Stimulated activated naive CD8-positive, alpha-beta T cell treated with anti-CD3 and anti-CD28 coated beads, Interleukin-15, Interleukin-2, amounts not matched to agents 100 U/mL and 50 U/mL, for 24 hours (primary cell): ENCODE measurements around the gene ZNF578.
"Not testable (repeated sequence)": the region's sequence is repeated elsewhere in the genome, so short reads cannot be mapped to it uniquely, and the experiment has no call there.

Experiments
- ATAC-seq: fragments of 150-1000 bp; cut with Tn5 transposase; one replicate; pipeline ENCODE4 v1.10.0; 2021
- DNase-seq: peaks from one replicate; pipeline ENCODE4 v3.0.0; 2021

The ZNF578 gene

DNA sequence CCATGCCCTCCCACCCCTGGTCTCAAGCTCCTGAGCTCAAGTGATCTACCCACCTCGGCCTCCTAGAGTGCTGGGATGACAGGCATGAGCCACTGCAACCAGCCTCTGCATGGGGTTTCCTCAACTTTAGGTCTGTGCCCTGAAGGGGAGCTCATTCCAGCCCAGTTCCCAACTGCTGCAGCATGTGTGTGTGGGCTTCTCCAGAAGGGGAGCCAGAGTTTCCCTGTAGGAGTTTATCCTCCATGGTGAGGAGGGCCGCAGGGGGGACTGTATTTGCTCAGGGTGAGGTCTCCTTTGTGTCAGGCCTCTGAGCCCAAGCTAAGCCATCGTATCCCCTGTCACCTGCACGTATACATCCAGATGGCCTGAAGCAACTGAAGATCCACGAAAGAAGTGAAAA, 62.8 kb downstream of the ZNF578 start:
- DNase-seq (no peak), ATAC-seq (no peak)

DNA sequence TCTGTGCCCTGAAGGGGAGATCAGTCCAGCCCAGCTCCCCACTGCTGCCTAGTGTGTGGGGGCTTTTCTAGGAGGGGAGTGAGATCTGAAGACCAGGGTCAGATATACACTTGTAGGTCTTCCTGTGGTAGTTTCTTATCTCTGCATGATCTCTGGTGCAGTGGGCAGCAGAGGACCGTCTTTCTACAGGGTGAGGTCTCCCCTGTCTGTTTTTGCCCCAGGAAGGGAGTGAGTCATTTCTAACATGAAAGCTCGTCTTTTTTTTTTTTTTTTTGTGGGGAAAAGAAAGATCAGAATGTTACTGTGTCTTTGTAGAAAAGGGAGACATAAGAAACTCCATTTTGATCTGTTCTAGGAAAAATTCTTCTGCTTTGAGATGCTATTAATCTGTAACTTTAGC, 65.3 kb downstream of the ZNF578 start:
- ATAC-seq = no peak
- no peak for DNase-seq

DNA sequence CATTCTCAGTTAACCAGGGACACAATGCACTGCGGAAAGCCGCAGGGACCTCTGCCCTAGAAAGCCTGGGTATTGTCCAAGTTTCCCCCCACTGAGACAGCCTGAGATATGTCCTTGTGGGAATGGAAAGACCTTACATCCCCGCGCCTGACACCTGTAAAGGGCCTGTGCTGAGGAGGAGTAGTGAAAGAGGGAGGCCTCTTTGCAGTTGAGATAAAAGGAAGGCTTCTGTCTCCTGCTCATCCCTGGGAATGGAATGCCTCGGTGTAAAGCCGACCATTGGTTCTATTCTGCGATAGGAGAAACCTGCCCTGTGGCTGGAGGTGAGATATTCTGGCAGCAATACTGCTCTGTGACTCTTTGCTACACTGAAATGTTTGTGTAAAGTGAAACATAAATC, 65.8 kb downstream of the ZNF578 start:
- not testable (repeated sequence) for ATAC-seq, DNase-seq

DNA sequence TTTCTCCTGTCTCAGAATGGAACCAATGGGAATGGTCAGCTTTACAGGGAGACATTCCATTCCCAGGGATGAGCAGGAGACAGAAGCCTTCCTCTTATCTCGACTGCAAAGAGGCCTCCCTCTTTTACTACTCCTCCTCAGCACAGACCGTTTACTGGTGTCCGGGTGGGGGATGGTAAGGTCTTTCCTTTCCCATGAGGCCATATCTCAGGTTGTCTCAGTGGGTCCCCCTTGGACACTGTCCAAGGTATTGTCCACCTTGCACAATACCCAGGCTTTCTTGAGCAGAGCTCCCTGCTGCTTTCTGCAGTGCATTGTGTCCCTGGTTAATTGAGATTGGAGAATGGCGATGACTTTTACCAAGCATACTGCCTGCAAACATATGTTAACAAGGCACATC, 66.7 kb downstream of the ZNF578 start:
- DNase-seq (no peak), ATAC-seq (no peak)

DNA sequence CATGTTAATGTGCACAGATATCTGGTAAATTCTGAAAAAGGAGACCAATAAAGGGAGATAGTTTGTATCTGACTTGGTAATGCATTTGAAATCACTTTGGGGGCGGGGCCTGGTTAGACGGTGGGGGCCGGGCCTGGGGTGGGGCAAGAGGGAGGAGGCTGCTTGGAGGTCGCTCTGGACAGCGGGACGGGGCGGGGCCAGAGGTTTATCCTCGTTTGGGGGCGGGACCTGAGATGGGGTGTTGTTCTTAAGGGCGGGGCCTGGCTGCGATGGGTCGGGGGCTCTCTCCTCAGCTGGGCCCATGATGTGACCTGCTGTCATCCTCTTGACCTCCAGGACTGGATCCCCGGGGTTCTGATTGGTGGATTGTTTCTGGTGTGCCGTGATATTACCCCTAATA, 69.2 kb downstream of the ZNF578 start:
- DNase-seq = no peak
- no peak for ATAC-seq

DNA sequence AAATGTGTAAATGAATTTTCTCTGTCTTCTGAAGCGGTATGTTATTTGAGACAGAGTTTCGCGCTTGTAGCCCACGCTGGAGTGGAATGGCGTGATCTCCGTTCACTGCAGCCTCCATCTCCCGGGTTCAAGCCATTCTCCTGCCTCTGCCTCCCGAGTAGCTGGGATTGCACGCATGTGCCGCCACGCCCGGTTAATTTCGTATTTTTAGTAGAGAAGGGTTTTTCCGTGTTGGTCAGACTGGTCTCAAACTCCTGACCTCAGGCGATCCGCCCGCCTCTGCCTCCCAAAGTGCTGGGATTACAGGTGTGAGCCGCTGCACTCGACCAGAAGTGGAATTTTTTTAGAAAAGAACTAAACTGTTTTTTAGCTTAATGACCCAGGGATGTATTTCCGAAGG, 70.7 kb downstream of the ZNF578 start:
- no peak for DNase-seq

DNA sequence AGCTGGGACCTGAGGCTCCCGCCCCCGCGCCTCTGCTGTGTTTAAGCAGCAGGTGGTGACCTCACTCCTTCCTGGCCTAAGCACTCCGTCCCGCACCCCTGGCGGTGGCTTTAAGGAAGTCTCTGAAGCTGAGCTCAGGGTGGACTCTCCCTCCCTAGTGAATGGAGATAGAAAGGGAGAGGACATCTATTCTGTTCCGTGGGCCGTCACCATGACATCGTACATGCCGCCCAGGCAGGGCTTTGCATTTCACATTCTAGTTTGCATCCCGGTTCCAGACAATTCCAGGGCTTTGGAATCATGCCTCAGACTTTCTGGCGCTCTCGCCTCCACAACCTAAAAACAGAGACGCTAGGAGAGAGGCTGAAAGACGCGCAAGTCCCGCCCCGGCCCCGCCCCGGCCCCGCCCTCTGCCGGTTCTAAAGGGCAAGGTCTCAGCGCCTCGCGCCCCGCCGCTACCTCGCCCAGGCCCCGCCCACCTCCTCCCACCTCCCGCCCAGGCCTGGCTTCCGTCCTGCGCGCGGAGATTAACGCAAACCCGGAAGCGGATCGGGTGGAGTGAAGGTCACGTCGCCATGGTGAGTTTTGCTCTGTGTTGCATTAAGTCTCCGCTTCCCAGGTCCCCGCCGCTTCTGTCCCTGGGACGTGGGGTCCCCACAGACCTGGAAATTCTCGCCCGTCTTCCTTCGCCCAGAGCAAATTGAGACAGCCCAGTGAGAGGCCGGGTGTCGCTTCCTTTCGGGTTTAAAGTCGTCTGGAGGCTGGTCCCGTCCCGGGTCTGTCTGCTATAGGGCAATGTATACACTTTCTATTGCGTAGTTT, 74.0 kb downstream of the ZNF578 start, which contains the start of gene ZNF808:
Gene ZNF808 (plus strand): TSS at position 535 of the 822 bp plus-strand sequence. CDS start 15,617 bp downstream, outside the sequence.
- peak; percentile 92 for ATAC-seq
- DNase-seq = peak; percentile 97

More for the DNA sequence above, 70.7 kb downstream of the ZNF578 start:
- ATAC-seq = no peak

DNA sequence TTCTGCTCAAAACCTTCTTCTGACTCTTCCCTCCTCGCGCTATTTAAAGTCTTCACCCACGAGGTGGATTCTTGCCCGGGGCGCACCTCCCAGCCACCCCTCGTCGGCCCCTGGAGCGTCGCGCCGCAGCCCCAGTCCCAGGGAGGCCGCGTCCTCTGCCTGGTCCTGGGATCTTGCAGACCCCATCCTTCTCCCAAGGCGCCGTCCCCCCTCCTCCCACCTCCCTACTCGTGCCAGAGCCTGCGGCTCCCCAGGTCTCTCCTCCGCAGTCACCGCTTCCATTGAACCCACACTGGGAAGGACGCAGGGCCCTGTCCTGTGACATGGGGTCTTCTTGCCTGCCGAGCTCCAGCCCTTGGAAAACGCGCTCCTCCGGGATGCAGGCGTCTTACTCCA, 74.6 kb downstream of the ZNF578 start:
- DNase-seq = peak; percentile 12
- peak; percentile 8 for ATAC-seq

DNA sequence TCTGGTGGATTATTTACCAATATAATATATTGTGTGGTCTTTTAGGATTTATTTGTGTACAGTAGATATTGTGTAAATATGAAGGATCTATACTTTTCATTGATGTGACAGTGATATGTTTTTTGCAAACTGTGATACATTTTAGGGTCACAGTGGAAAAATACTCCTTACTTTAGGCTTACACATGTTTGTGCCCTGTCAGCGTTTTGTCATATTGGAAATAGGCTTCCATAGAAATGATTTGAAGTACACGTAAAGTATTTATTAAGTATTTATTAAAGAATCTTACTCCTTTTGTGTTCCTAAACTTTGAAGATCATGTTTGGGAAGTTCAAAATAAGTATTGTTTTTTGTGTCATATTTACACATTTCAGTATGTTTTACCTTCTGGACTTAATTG, 79.1 kb downstream of the ZNF578 start:
- DNase-seq = no peak
- ATAC-seq = no peak

DNA sequence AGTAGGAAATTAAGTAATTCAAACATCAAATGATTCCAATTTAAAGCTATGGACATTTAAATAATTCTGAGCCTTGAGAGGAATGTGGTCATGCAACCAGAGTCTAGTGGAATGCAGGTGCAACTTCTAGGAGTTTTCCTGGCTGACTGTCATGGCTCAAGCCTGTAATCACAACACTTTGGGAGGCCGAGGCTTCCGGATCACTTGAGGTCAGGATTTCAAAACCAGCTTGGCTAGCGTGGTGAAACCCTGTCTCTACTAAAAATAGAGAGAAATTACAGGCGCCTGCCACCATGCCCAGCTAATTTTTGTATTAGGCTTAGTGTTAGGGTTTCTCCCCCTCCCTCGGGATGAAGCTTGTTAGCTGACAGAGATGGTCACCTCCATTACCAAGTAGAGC, 80.5 kb downstream of the ZNF578 start:
- DNase-seq = no peak
- no peak for ATAC-seq

DNA sequence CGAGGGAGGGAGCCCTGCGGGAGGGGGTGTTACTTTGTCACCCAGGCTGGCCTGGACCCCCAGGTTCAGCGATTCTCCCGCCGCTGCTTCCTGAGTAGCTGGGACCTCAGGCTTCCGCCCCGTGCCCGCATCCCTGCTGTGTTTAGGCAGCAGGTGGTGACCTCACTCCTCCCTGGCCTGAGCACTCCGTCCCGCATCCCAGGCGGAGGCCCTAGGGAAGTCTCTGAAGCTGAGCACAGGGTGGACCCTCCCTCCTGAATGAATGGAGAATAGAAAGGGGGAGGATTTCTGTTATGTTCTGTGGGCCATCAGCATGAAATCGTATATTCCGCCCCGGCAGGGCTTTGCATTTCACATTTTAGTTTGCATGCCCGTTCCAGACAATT, 82.0 kb downstream of the ZNF578 start:
- ATAC-seq (peak; percentile 3), DNase-seq (peak; percentile 7)

DNA sequence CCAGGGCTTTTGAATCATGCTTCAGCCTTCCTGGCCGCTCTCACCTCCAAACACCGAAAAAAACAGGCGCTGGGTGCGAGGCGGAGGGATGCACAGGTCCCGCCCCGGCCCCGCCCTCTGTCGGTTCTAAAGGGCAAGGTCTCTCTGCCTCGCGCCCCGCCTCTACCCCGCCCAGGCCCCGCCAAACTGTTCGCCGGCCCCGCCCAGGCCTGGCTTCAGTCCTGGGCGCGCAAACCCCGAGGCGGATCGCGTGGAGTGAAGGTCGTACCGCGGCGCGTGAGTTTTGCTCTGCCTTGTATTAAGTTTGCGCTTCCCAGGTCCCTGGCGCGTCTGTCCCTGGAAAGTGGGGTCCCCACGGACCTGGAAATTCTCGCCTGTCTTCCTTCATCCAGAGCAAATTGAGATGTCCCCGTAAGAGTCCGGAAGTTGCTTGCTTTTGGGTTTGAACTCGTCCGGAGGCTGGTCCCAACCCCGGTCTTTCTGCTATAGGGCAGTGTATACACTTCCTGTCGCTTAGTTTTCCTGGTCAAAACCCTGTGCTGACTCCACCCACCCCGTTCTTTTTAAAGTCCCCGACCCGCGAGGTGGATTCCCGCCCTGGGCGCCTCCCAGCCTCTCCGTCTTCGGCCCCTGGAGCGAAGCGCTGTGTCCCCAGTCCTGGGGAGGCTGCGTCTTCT, 82.6 kb downstream of the ZNF578 start:
- ATAC-seq = peak; percentile 98
- peak; percentile 93 for DNase-seq

DNA sequence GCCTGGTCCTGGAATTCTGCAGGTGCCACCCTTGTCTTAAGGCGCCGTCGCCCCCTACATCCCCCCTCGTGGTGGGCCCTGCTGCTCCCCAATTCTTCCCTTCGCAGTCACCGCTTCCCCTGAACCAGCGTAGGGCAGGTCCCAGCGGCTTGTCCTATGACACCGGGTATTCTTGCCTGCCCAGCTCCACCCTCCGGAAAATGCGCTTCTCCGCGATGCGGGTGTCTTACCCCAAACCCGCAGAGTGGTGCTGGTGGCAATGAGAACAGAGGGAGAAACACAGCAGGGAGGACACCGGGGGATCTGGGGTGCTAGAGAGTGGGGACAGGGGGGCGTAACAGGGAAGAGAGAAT, 83.1 kb downstream of the ZNF578 start:
- ATAC-seq (peak; percentile 26), DNase-seq (peak; percentile 61)

DNA sequence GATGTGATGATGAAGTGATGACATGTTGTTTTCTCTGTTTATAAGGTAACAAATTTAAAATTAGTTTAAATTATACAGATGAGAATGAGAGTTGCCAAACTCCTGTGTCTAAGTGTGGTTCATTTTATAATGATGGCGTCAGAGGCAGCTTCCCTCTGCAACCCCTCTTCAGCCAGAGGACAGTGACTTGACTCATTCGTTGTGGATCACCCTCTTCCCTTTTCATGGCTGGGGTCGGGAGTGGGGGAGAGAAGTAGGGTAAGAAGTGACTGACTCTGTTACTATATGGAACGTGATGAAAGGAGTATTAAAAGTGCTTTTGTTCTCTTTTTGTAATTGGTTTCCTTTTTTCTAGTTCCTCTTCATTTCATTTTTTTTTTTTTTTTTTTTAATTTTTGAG, 85.5 kb downstream of the ZNF578 start:
- ATAC-seq, DNase-seq: not testable (repeated sequence)

DNA sequence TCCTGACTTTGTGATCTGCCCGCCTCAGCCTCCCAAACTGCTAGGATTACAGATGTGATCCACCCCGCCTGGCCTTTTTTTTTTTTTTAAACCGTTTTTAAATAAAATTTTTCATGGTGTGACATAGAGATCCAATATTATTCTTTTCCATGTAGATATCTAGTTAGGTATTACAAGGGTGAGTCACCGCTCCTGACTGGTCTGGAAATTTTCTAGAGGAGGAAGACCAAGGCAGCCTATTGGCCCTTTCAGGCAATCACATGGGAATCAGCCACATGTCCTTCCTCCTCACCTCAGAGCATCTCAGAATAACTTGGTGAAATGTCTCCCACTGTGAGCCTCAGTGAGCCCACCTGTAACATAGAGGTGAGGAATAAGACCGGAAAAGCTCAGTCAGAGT, 87.8 kb downstream of the ZNF578 start:
- not testable (repeated sequence) for ATAC-seq, DNase-seq

DNA sequence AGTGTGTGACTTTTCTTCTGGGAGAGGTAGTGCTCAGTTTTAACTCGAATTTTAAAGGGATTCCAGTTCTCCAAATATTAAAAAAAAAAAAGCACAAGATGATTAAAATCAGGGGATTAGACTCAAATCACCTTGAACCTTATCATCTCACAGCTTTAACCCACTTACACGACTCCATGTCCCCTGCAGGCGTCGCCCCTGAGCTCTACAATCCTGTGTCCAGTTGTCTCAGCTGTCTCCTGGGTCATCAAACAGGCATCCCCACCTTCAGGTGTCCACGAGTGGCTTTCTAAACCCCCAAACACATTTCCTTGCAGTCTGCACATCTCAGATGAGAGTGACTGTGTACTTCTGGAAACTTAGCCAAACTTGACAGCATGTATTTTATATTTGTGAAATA, 88.3 kb downstream of the ZNF578 start:
- ATAC-seq (no peak), DNase-seq (no peak)

DNA sequence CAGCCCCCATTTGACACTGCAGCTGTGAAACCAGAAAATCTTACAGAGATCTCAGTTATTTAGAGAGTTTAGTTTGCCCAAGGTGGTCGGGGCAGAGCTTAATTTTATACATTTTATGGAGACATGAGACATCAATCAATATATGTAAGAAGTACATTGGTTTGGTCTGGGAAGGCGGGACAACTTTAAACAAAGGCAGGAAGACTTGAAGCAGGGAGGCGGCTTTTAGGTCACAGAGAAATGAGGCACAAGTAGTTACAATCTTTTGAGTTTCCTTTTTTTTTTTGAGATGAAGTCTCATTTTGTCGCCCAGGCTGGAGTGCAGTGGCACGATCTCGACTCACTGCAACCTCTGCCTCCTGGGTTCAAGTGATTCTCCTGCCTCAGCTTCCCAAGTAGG, 89.2 kb downstream of the ZNF578 start:
- not testable (repeated sequence) for ATAC-seq, DNase-seq

DNA sequence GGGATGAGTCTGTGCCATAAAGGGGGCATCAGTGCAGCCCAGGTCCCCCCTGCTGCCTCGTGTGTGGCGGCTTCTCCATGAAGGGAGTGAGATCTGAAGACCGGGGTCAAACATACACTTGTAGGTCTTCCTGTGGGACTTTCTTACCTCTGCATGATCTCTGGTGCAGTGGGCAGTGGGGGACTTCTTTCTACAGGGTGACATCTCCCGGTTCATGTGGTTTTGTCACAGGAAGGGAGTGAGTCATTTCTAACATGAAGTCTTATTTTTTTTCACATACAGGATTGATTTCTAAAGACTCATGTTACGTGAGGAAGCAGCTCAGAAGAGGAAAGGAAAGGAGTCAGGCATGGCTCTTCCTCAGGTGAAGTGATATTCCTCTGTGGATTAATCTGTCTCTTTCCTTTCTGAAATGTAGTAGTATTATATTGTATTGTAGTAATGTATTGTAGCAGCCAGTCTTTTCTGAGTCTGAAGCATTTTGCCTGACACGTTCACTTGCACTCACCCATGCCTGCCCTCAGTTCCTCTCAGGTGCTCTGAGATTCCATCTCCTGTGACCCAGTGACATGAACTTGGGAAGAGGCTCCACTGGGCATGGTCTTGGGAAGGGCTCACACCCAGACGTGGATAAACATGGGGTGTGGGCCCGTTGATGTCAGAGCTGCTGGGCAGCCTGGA, 89.8 kb downstream of the ZNF578 start:
- peak; percentile 86 for ATAC-seq
- DNase-seq = peak; percentile 28

DNA sequence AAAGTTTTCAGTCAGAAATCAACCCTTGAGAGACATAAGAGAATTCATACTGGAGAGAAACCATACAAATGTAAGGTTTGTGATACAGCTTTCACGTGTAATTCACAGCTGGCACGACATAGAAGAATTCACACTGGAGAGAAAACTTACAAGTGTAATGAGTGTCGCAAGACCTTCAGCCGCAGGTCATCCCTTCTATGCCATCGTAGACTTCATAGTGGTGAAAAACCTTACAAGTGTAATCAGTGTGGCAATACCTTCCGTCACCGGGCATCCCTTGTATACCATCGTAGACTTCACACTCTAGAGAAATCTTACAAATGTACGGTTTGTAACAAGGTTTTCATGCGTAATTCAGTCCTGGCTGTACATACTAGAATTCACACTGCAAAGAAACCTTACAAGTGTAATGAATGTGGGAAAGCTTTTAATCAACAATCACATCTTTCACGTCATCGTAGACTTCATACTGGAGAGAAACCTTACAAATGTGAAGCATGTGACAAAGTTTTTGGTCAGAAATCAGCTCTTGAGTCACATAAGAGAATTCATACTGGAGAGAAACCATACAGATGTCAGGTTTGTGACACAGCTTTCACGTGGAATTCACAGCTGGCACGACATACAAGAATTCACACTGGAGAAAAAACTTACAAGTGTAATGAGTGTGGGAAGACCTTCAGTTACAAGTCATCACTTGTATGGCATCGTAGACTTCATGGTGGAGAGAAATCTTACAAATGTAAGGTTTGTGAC, 101.0 kb downstream of the ZNF578 start:
- no peak for DNase-seq
- ATAC-seq = no peak

DNA sequence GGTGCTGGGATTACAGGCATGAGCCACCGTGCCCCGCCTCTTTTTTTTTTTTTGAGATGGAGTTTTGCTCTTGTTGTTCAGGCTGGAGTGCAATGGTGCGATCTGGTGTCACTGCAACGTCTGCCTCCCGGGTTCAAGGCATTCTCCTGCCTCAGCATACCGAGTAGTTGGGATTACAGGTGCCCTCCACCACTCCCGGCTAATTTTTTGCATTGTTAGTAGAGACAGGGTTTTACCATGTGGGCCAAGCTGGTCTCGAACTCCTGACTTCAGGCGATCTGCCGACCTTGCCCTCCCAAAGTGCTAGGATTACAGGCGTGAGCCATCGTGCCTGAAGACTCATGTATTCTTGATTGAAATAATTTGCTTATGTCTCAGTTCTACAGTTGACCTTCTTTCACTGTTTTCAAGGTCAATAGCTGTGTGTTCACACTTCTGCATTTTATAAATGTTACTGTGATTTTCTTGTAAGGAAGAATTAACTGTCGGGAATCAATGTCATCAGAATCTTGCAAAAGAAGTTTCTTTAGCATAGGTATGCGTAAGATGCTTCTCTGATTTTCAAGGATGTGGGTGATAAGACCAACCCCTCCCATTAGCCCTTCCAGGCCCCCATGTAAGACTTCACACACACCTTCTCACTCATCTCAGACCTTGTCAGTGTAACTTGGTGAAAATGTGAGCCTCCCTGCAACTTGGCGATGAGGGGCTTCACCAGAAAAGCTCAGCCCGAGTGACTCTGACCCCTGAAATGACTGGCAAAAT, 104.1 kb downstream of the ZNF578 start:
- ATAC-seq = no peak
- DNase-seq = no peak

DNA sequence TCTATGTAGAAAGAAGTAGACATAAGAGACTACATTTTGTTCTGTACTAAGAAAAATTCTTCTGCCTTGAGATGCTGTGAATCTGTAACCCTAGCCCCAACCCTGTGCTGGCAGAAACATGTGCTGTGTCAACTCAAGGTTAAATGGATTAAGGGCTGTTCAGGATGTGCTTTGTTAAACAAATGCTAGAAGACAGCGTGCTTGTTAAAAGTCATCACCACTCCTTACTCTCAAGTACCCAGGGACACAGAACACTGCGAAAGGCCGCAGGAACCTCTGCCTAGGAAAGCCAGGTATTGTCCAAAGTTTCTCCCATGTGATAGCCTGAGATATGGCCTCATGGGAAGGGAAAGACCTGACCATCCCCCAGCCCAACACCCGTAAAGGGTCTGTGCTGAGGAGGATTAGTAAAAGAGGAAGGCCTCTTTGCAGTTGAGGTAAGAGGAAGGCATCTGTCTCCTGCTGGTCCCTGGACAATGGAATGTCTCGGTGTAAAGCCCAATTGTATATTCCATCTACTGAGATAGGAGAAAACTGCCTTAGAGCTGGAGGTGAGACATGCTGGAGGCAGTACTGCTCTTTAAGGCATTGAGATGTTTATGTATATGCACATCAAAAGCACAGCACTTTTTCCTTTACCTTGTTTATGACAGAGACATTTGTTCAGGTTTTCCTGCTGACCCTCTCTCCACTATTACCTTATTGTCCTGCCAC, 105.5 kb downstream of the ZNF578 start:
- ATAC-seq, DNase-seq: not testable (repeated sequence)
